GM19455 (cell line): Measurements from ENCODE around the gene KRTAP10-9.
"Not testable (repeated sequence)": the region's sequence is repeated elsewhere in the genome, so short reads cannot be mapped to it uniquely, and the experiment has no call there.

Experiments
- ATAC-seq: cut with Tn5 transposase; IDR thresholded peaks from one replicate; pipeline ENCODE4 v1.9.1; 2021; ENCODE audit not compliant: unreplicated experiment

The KRTAP10-9 gene

GRCh38 chr21:44638506-44639330, 11.8 kb downstream of the KRTAP10-9 start:
- ATAC-seq: not testable (repeated sequence)

GRCh38 chr21:44639331-44639655, 12.4 kb downstream of the KRTAP10-9 start:
- ATAC-seq: no peak

- ATAC-seq: no peak
Observed at GRCh38 chr21:44640761-44641160, 13.9 kb downstream of the KRTAP10-9 start.

DNA sequence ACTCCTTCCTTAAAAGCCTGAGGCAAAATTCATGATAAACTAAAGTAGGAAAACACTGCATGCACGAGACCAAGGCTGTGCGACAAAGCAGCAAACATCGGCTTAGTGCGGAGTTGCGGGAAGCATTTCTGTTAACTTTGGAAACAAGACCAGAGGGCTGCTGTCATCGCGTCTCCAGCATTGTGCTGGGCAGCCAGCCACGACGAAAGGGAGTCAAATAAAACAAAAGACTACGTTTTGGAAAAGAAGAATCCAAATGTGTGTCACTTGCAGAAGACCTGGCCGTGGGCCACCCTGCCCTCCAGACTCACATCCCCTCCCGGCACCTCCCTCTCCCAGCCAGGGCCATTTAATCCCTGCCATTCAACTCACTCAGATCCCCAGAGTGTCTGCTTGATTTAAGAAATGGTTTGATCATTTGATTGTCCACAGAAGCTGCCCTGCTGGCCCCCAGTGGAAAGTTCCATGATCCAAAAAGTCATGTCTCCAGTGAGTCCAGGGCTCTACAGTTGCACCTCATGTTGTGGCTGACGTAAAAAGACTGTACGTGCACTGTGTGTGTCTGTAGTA, 16.9 kb downstream of the KRTAP10-9 start:
- no peak for ATAC-seq

DNA sequence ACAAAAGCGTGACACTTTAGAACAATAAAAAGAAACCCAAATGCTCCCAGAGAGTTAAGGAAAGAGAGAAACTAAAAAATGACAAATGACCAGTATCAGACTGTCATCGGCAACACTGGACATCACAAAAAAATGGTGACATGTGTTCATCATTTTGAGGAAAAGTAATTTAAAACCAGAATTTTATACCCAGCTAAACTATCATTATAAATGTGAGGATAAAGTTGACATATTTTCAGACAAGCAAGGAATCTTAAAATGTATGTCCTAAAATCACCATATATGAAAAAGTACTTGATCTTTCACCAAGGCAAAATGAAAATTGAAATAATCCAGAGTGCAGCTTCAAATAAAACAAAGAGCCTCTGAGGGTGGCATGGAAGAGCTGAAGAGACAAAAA, 18.0 kb downstream of the KRTAP10-9 start:
- ATAC-seq: no peak

DNA sequence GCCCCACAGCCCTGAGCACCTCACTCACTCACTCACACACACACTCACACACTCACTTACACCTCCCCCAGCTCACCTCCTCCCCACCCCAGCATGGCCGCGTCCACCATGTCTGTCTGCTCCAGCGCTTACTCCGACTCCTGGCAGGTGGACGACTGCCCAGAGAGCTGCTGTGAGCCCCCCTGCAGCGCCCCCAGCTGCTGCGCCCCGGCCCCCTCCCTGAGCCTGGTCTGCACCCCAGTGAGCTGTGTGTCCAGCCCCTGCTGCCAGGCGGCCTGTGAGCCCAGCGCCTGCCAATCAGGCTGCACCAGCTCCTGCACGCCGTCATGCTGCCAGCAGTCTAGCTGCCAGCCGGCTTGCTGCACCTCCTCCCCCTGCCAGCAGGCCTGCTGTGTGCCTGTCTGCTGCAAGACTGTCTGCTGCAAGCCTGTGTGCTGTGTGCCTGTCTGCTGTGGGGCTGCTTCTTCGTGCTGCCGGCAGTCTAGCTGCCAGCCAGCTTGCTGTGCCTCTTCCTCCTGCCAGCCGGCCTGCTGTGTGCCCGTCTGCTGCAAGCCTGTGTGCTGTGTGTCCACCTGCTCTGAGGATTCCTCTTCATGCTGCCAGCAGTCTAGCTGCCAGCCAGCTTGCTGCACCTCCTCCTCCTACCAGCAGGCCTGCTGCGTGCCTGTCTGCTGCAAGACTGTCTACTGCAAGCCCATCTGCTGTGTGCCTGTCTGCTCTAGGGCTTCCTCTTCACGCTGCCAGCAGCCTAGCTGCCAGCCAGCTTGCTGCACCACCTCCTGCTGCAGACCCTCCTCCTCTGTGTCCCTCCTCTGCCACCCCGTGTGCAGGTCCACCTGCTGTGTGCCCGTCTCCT, 19.7 kb downstream of the KRTAP10-9 start, which contains the start of gene KRTAP10-11:
TSS of gene KRTAP10-11 (plus strand) at position 49 of the 856 bp plus-strand sequence. CDS start at position 94, 45 bp downstream.
- ATAC-seq: not testable (repeated sequence)

DNA sequence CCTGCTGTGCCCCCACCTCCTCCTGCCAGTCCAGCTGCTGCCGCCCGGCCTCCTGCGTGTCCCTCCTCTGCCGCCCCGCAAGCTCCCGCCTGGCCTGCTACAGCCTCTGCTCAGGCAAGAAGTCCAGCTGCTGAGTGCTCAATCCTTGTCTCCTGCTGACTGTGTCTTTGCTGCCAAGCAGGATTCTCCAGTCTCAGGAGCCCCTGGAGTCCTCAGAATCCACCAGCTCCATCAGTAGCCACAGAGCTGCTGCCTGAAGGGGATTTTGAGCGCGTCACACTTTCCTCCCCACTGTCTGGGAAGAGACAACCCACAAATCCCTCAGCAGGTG, 20.3 kb downstream of the KRTAP10-9 start:
- no peak for ATAC-seq

DNA sequence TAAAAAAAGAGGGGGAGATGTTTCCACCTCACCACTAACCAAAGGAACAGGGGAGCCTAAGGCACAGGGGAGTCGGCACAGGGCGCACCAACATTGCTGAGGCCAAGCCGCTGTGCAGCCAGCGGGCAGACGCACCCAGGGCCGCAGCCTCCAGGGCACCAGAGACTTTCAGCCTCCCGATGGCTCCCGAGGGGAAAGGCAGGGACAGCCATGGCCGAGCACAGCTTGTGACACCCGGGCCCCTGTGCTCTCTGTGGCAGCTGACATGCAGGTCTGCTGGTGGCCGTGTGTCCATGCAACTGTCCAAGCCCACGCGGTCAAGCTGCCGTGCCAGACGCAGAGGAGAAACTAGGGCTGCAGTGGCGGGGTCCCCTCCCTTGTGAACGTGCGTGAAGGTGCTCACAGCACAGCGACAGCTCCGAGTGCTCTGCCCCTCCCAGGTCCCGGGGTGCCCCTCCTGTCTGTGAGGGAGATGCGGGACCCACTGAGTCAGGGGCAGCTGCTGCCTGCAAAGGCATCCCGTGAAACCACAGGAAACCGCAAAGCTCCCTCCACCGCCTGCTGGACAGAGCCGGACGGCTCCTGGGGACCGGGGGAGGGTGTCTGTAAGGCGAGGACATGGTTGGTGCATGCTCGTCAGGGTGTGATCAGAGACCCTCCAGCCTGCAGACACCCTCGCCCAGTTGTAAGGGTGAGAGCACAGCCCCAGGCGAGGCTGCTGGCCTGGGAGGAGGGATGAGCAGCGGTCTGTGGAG, 21.8 kb downstream of the KRTAP10-9 start:
- no peak for ATAC-seq

DNA sequence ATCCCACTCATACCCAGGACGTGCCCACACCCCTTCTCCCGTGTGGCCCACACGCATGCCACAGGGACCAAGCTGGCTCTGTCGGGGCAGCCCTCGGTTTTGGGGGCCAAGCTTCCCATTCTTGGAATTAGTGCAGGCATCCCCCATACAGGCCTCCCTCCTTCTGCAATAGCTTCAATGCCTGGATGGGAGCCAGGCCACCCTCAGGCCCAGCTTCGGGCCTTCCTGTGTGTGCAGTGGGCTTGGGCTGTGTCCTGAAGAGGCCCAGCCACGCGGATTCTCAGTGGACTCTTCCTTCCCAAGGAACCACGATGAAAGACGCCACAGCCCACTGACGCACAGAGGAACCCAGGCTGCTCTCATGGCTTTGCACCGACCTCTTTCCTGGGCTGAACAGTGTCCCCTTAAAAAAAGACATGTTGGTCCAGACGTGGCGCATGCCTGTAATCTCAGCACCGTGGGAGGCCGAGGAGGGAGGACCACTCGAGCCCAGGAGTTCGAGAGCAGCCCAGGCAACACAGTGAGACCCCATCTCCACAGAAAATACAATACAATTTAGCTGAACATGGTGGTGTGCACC, 22.7 kb downstream of the KRTAP10-9 start:
- no peak for ATAC-seq

DNA sequence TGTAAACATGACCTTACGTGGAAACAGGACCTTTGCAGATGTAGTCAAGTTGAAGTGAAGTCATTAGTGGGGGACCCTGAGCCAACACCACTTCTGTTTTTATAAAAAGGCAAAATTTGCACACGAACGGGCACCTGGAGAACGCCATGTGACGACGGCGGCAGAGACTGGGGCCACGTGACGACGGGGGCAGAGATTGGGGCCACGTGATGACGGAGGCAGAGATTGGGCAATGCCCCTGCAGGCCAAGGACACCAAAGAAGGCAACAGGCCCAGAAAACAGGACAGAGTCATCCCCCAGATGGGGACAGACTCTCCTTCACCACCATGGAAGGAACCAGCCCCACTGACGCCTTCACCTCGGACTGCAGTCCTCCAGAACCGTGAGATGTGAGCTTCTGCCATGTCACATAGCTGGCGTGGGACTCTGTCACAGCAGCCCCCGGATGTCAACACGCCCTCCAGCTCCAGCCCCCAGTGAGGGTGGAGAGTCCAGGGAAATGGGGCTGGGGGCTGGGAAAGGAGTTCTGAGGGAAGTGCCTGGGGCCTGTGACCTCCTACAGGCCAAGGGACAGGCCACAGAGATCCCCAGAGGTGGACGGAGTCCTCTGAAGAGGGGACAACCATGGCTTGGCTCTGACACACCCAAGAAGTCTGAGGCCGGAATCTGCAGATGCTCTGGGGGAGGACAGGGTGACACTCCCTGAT, 23.5 kb downstream of the KRTAP10-9 start:
- ATAC-seq: no peak

DNA sequence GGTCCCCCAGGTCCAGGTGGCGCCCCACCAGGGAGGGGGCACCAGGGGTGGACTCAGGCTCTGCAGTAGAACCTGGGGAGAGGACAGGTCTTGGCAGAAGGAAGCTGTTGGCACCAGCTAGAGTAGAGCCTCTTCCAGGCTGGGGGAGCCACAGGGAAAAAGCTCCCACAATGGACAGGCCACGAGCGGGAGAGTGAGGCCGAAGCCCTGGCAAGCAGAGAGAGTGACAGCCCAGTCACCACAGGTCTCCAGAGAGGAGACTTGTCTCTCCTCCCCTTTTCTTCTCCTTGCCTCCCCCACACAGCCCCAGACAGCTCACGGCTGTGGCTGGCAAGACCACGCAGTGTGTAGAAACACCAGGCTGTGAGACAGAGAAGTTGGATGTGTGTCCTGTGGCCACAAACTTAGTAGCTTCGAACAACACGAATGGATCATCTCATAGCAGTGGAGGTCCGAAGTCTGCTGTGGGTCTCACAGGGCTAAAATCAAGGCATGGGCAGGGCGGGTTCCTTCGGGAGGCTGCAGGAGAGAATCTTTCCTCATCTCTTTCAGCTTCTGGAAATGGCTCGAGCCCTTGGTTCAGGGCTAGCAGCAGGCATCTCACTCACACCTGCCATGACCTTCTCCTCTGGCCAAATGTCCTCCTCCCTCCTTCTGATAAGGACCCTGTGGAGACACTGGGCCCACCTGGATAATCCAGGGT, 24.2 kb downstream of the KRTAP10-9 start:
- ATAC-seq: no peak

DNA sequence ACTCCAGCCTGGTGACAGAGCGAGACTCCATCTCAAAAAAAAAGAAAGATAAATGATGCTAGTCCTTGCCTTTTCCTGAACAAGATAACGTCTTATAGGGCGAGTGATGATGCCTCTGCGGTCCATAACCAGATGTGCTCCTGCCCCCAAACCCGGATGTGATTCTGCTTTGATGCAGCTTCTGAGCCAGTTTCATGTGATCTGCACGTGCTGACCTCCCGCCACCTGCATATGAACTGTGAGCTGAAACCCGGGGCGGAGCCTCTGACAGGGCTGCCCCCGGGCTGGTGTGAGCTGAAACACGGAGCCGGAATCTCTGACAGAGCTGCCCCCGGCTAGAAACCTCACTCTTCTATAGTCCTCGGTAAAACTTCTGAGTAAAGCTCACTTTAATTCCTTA, 26.2 kb downstream of the KRTAP10-9 start:
- ATAC-seq: no peak

DNA sequence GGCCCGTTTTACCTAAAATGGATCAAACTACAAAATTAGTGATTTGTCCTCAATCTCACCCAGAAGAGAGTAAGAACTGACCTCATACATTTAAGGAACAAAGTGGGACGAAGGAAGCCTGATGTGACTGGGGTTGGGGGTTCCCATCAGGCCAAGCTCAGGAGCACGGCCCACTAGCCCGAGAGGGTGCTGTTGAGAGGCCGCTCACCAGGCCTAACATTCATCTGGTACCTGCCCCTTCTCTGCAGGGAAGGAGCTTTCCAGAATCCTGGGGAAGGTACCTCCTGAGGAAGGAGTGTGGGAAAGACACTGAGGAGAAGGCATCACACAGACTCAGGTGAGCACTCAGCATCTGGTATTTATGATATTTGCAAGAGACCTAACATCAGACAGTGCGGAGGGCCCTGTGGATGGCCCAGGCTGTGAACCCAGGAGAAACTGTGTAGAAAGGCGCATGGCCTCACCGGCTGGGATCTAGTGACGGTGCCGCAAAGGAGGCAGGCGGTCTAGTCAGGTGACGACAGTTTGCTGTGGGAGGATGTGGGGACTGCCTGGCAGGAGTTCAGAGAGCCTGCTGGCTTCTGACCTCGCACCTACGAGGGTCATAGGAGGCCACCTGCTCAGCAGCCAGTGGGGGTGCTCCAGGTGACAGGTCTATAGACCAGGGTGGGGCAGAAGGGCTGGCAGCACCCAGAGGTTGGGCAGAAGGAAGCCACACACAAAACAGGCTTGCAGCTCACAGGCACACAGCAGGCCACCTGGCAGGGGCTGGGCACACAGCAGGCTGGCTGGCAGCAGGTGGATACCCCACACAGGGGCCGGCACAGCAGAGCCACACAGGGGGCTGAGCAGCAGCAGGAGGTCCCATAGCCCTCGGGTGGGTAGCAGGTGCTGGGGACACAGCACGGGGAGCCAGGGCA, 27.0 kb downstream of the KRTAP10-9 start:
- ATAC-seq: no peak

DNA sequence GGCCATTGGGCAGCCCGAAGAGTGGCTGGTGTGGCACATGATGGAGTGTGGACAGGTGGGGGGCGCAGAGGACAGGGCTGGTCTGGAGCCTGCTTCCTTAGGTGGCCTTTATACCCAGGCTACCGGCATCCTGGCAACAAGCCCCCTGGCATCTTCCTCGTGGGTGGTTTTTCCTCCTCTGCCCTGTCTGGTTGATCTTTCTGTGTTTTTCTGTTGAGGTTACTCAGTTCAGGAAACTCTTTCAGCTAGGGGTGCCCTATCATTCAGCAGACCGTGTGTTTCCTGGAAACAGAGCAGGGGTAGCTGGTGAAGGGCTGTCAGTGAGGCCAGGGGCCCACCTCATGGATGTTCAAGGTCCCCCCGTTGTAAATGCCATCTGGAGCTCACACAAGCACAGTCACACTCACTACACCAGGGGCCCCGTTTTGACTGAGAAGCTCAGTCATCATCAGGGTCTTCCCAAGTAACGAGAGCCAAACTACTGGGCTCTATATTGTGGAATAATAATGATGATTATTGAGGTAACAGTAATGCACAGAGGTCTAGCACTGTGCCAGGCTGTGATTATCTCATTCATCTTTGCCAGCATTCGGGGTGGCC, 27.8 kb downstream of the KRTAP10-9 start, which contains the start of gene KRTAP12-4:
TSS of gene KRTAP12-4 (minus strand) at position 84 of the 600 bp plus-strand sequence. CDS start at position 39, 45 bp downstream.
- no peak for ATAC-seq

DNA sequence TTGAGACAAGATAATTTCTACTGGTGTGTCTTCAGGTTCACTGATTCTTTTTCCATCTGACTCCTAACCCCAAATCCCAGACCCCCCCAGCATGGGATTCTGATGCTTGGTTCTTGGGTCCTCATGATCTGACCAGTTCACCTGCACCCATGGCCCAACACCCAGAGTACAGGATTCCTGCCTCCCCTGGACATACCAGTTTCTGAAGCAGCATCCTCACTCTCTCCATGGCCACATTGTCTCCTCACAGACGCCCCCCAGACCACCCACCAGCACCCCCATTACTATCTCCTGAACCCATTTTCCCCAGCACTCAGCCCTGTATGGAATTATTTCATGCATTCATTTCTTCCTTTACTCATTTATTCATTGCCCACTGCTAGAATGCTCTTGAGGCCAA, 30.0 kb downstream of the KRTAP10-9 start:
- ATAC-seq: no peak

GRCh38 chr21:44657635-44658540, 31.0 kb downstream of the KRTAP10-9 start, which contains the start of gene KRTAP12-3:
KRTAP12-3 (plus strand) TSS chr21:44657932; CDS start chr21:44657980, 48 bp downstream.
- ATAC-seq: no peak

GRCh38 chr21:44658541-44658910, 31.6 kb downstream of the KRTAP10-9 start:
- no peak for ATAC-seq
